Measurements from ENCODE around the gene GPR139.

Gene GPR139

DNA sequence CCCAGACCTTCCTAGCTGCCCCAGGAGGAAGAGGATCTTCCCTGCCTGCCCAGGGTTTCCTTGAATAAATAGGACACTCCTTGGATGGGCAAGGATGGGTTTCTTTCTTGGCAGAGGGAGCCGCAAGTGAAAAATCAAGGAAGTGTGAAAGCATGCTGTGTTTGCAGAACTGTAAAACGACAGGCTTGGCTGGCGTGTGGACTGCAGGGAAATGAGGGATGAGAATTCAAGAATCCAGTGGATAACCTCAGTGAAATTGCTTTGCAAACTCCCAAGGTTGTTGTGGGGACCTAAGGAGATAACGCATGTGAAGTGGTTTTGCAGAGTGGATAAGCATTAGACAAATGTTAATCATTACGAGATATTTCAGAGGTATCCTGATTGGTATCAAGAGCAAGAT, 20.4 kb downstream of the GPR139 start:
- Histone ChIP-seq H3K4me3 (ENCODE audit: control insufficient read depth in 1 of 7, extremely low read depth in 1 of 7, insufficient read depth in 4 of 7, low read depth in 2 of 7, low read length in 6 of 7) (no peak overlapping the region), H3K9me3 (ENCODE audit: control extremely low read depth in 1 of 5, control insufficient read depth in 4 of 5, insufficient read depth in 2 of 5, low read depth in 1 of 5, low read length in 4 of 5) (peaks cover 0 to 2% (median 0%) of the 10 kb centered on the region in 5 experiments), H3K27me3 (replicated peaks in 2 of 5; ENCODE audit: control insufficient read depth in 4 of 5, insufficient read depth in 5 of 5, low read length in 4 of 5) (peaks cover 0 to 11% (median 2%) of the 10 kb centered on the region in 5 experiments), H3K27ac (ENCODE audit: insufficient read depth in 1 of 2, low read depth in 1 of 2, low read length in 2 of 2, poor library complexity in 1 of 2, severe bottlenecking in 2 of 2) (no peak overlapping the region), H3K4me1 (ENCODE audit: control extremely low read depth in 1 of 4, control insufficient read depth in 4 of 4, insufficient read depth in 4 of 4, low read length in 3 of 4) (no peaks in the 10 kb centered on the region), H3K36me3 (ENCODE audit: control insufficient read depth in 4 of 4, insufficient read depth in 4 of 4, low read length in 3 of 4) (no peaks in the 10 kb centered on the region)
- DNase-seq = no peak
- ChIA-PET POLR2A (no interaction called here), CTCF (no interaction called here)
- 52% methylated on average over 4 of the region's 5 CpGs for WGBS (ENCODE audit: insufficient coverage)

DNA sequence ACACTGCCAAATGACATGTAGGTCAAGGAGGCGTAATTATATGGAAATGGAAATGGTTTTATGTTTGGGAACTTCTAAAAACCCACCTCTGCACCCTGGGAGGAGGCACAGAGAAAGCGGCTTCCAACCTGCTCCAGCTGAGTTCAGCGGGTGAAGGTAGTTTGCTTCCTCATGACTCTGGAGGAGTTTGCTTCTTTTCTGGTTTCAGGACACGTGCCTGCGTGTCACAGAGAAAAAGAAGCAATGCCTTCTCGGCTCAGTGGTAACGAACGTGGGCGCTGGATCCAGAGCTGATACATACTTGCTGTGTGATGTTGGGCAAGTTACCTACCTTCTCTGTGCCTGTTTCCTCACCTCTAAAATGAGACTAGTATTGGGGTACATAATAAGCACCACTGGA, 22.1 kb downstream of the GPR139 start:
- no peaks in the 10 kb centered on the region for H3K4me1 ChIP-seq (ENCODE audit: control extremely low read depth in 1 of 4, control insufficient read depth in 4 of 4, insufficient read depth in 4 of 4, low read length in 3 of 4)
- POLR2A ChIA-PET = no interaction called here
- H3K36me3 ChIP-seq (ENCODE audit: control insufficient read depth in 4 of 4, insufficient read depth in 4 of 4, low read length in 3 of 4) = no peaks in the 10 kb centered on the region
- H3K27ac ChIP-seq (ENCODE audit: insufficient read depth in 1 of 2, low read depth in 1 of 2, low read length in 2 of 2, poor library complexity in 1 of 2, severe bottlenecking in 2 of 2) = no peak overlapping the region
- CTCF ChIA-PET = no interaction called here
- 92% methylated on average over 8 of the region's 9 CpGs for WGBS (ENCODE audit: insufficient coverage)
- H3K27me3 ChIP-seq (replicated peaks in 2 of 5; ENCODE audit: control insufficient read depth in 4 of 5, insufficient read depth in 5 of 5, low read length in 4 of 5) = peaks cover 0 to 11% (median 2%) of the 10 kb centered on the region in 5 experiments
- no peaks in the 10 kb centered on the region for H3K9me3 ChIP-seq (ENCODE audit: control extremely low read depth in 1 of 5, control insufficient read depth in 4 of 5, insufficient read depth in 2 of 5, low read depth in 1 of 5, low read length in 4 of 5)
- no peak overlapping the region for H3K4me3 ChIP-seq (ENCODE audit: control insufficient read depth in 1 of 7, extremely low read depth in 1 of 7, insufficient read depth in 4 of 7, low read depth in 2 of 7, low read length in 6 of 7)
- DNase-seq = no peak

GRCh38 chr16:20051147-20051546, 22.5 kb downstream of the GPR139 start:
- CTCF ChIA-PET = no interaction called here
- H3K9me3 ChIP-seq (ENCODE audit: control extremely low read depth in 1 of 5, control insufficient read depth in 4 of 5, insufficient read depth in 2 of 5, low read depth in 1 of 5, low read length in 4 of 5) = no peaks in the 10 kb centered on the region
- H3K36me3 ChIP-seq (ENCODE audit: control insufficient read depth in 4 of 4, insufficient read depth in 4 of 4, low read length in 3 of 4) = no peaks in the 10 kb centered on the region
- no peak overlapping the region for H3K27ac ChIP-seq (ENCODE audit: insufficient read depth in 1 of 2, low read depth in 1 of 2, low read length in 2 of 2, poor library complexity in 1 of 2, severe bottlenecking in 2 of 2)
- WGBS (ENCODE audit: insufficient coverage) = 95% methylated on average over 5 of the region's 7 CpGs
- no peak overlapping the region for H3K4me3 ChIP-seq (ENCODE audit: control insufficient read depth in 1 of 7, extremely low read depth in 1 of 7, insufficient read depth in 4 of 7, low read depth in 2 of 7, low read length in 6 of 7)
- no peak for DNase-seq
- H3K4me1 ChIP-seq (ENCODE audit: control extremely low read depth in 1 of 4, control insufficient read depth in 4 of 4, insufficient read depth in 4 of 4, low read length in 3 of 4) = no peaks in the 10 kb centered on the region
- H3K27me3 ChIP-seq (replicated peaks in 2 of 5; ENCODE audit: control insufficient read depth in 4 of 5, insufficient read depth in 5 of 5, low read length in 4 of 5) = peaks cover 0 to 8% (median 2%) of the 10 kb centered on the region in 5 experiments
- POLR2A ChIA-PET = no interaction called here

DNA sequence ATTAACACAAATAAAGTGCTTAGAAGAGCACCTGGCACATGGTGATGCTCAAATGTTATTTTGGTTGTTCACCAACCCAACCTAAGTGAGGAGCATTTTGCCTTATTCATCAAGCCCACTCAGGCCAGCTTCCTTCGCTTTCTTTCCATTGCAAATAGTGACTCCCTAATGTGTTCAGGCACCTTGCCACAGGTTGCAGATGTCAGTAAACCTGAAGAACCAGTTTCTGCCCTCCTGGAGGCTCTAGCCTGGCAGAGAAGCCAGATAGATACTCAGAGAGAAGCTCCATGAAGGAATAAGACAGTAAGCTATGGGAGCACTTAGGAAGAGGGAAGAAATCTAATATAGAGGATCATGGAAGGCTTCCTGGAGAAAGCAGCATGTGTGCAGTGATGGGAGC, 23.9 kb downstream of the GPR139 start:
- Histone ChIP-seq H3K4me1 (ENCODE audit: control extremely low read depth in 1 of 4, control insufficient read depth in 4 of 4, insufficient read depth in 4 of 4, low read length in 3 of 4) (no peaks in the 10 kb centered on the region), H3K27ac (ENCODE audit: insufficient read depth in 1 of 2, low read depth in 1 of 2, low read length in 2 of 2, poor library complexity in 1 of 2, severe bottlenecking in 2 of 2) (no peak overlapping the region), H3K9me3 (ENCODE audit: control extremely low read depth in 1 of 5, control insufficient read depth in 4 of 5, insufficient read depth in 2 of 5, low read depth in 1 of 5, low read length in 4 of 5) (no peaks in the 10 kb centered on the region), H3K27me3 (replicated peaks in 2 of 5; ENCODE audit: control insufficient read depth in 4 of 5, insufficient read depth in 5 of 5, low read length in 4 of 5) (peaks cover 0 to 8% (median 2%) of the 10 kb centered on the region in 5 experiments), H3K36me3 (ENCODE audit: control insufficient read depth in 4 of 4, insufficient read depth in 4 of 4, low read length in 3 of 4) (no peaks in the 10 kb centered on the region), H3K4me3 (ENCODE audit: control insufficient read depth in 1 of 7, extremely low read depth in 1 of 7, insufficient read depth in 4 of 7, low read depth in 2 of 7, low read length in 6 of 7) (no peak overlapping the region)
- POLR2A ChIA-PET = no interaction called here
- CTCF ChIA-PET = interaction anchor here (0.6 kb wide), 1 partner anchor 64 kb away, joined by 3 read pairs; no protein-coding TSS in a partner anchor
- no CpG with 5 or more reads among the region's 1 CpG for WGBS (ENCODE audit: insufficient coverage)
- DNase-seq = no peak

DNA sequence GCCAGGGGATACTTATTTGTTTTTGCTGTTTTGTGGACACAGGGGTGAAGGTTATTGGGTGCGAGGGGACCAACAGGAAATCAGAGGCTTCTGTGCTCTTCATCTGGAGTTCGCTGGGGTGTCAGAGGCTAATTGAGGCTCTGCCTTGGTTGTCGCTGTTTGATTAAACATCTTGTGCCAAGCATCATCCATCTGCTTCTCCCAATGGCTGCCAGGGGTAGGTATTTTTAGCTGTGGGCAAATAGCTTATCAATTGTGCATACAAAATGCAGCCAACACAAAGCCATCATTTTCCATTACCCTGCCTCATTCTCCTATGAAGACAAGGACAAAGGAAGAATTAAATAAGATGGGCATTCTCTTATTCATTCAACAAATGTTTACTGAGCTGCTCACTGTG, 27.8 kb downstream of the GPR139 start:
- DNase-seq = no peak
- Histone ChIP-seq H3K27me3 (replicated peaks in 2 of 5; ENCODE audit: control insufficient read depth in 4 of 5, insufficient read depth in 5 of 5, low read length in 4 of 5) (peaks cover 0 to 6% (median 0%) of the 10 kb centered on the region in 5 experiments), H3K4me1 (ENCODE audit: control extremely low read depth in 1 of 4, control insufficient read depth in 4 of 4, insufficient read depth in 4 of 4, low read length in 3 of 4) (no peaks in the 10 kb centered on the region), H3K27ac (ENCODE audit: insufficient read depth in 1 of 2, low read depth in 1 of 2, low read length in 2 of 2, poor library complexity in 1 of 2, severe bottlenecking in 2 of 2) (no peak overlapping the region), H3K36me3 (ENCODE audit: control insufficient read depth in 4 of 4, insufficient read depth in 4 of 4, low read length in 3 of 4) (no peaks in the 10 kb centered on the region), H3K9me3 (ENCODE audit: control extremely low read depth in 1 of 5, control insufficient read depth in 4 of 5, insufficient read depth in 2 of 5, low read depth in 1 of 5, low read length in 4 of 5) (no peaks in the 10 kb centered on the region), H3K4me3 (ENCODE audit: control insufficient read depth in 1 of 7, extremely low read depth in 1 of 7, insufficient read depth in 4 of 7, low read depth in 2 of 7, low read length in 6 of 7) (no peak overlapping the region)
- 86% methylated on average over 2 of the region's 3 CpGs for WGBS (ENCODE audit: insufficient coverage)
- POLR2A ChIA-PET = no interaction called here
- CTCF ChIA-PET = no interaction called here

GRCh38 chr16:20042848-20043247, 30.8 kb downstream of the GPR139 start:
- POLR2A ChIA-PET = no interaction called here

GRCh38 chr16:20041924-20042596, 31.6 kb downstream of the GPR139 start:
- Histone ChIP-seq H3K36me3 (ENCODE audit: control insufficient read depth in 4 of 4, insufficient read depth in 4 of 4, low read length in 3 of 4) (no peaks in the 10 kb centered on the region), H3K27me3 (replicated peaks in 2 of 5; ENCODE audit: control insufficient read depth in 4 of 5, insufficient read depth in 5 of 5, low read length in 4 of 5) (peaks cover 0 to 7% (median 0%) of the 10 kb centered on the region in 5 experiments), H3K4me3 (ENCODE audit: control insufficient read depth in 1 of 7, extremely low read depth in 1 of 7, insufficient read depth in 4 of 7, low read depth in 2 of 7, low read length in 6 of 7) (no peak overlapping the region), H3K9me3 (ENCODE audit: control extremely low read depth in 1 of 5, control insufficient read depth in 4 of 5, insufficient read depth in 2 of 5, low read depth in 1 of 5, low read length in 4 of 5) (no peaks in the 10 kb centered on the region), H3K27ac (ENCODE audit: insufficient read depth in 1 of 2, low read depth in 1 of 2, low read length in 2 of 2, poor library complexity in 1 of 2, severe bottlenecking in 2 of 2) (no peak overlapping the region), H3K4me1 (ENCODE audit: control extremely low read depth in 1 of 4, control insufficient read depth in 4 of 4, insufficient read depth in 4 of 4, low read length in 3 of 4) (no peaks in the 10 kb centered on the region)
- WGBS (ENCODE audit: insufficient coverage) = 100% methylated on average over 3 of the region's 4 CpGs
- POLR2A ChIA-PET = no interaction called here
- CTCF ChIA-PET = no interaction called here
- DNase-seq = no peak

More at GRCh38 chr16:20042848-20043247, 30.8 kb downstream of the GPR139 start:
- H3K4me1 ChIP-seq (ENCODE audit: control extremely low read depth in 1 of 4, control insufficient read depth in 4 of 4, insufficient read depth in 4 of 4, low read length in 3 of 4) = no peaks in the 10 kb centered on the region
- DNase-seq = no peak
- H3K9me3 ChIP-seq (ENCODE audit: control extremely low read depth in 1 of 5, control insufficient read depth in 4 of 5, insufficient read depth in 2 of 5, low read depth in 1 of 5, low read length in 4 of 5) = no peaks in the 10 kb centered on the region
- H3K4me3 ChIP-seq (ENCODE audit: control insufficient read depth in 1 of 7, extremely low read depth in 1 of 7, insufficient read depth in 4 of 7, low read depth in 2 of 7, low read length in 6 of 7) = no peak overlapping the region
- CTCF ChIA-PET = no interaction called here
- 95% methylated on average over 2 of the region's 2 CpGs for WGBS (ENCODE audit: insufficient coverage)
- H3K27me3 ChIP-seq (replicated peaks in 2 of 5; ENCODE audit: control insufficient read depth in 4 of 5, insufficient read depth in 5 of 5, low read length in 4 of 5) = peaks cover 0 to 7% (median 0%) of the 10 kb centered on the region in 5 experiments
- H3K27ac ChIP-seq (ENCODE audit: insufficient read depth in 1 of 2, low read depth in 1 of 2, low read length in 2 of 2, poor library complexity in 1 of 2, severe bottlenecking in 2 of 2) = no peak overlapping the region
- H3K36me3 ChIP-seq (ENCODE audit: control insufficient read depth in 4 of 4, insufficient read depth in 4 of 4, low read length in 3 of 4) = no peaks in the 10 kb centered on the region

Data from common myeloid progenitor, CD34-positive (primary cell).